Activated naive CD8-positive, alpha-beta T cell treated with anti-CD3 and anti-CD28 coated beads, Interleukin-2, amount 10 ng/mL, durations not matched to agents 7 days and 5 days (primary cell): ENCODE measurements around the gene DHRS4. TPM values are rescaled to one million over a fixed set of nuclear protein-coding genes. Genes with fewer than 3 reads are reported as not detected.
"Not testable (repeated sequence)": the region's sequence is repeated elsewhere in the genome, so short reads cannot be mapped to it uniquely, and the experiment has no call there.

ENCODE experiments used
- ATAC-seq: fragments of 150-1000 bp; cut with Tn5 transposase; one replicate; pipeline ENCODE4 v1.10.0; 2021; ENCODE audit warnings: low read depth, moderate library complexity
- POLR2A ChIA-PET: fragments of 350-600 bp; sonication (Branson Sonifier 250); formaldehyde crosslinking; loops from one replicate; lab custom pipeline; 2021; ENCODE audit warnings: antibody characterized with exemption; lab: Charles Lee
- DNase-seq: peaks from one replicate; pipeline ENCODE4 v3.0.0; 2021
- H3K27ac Mint-ChIP-seq: one replicate; pipeline ENCODE4 v1.8.0; 2022; ENCODE audit warnings: mild to moderate bottlenecking, mixed read lengths
- H3K27me3 Mint-ChIP-seq: one replicate; pipeline ENCODE4 v1.8.0; 2022; ENCODE audit warnings: mild to moderate bottlenecking, moderate library complexity, mixed read lengths
- H3K36me3 Mint-ChIP-seq: one replicate; pipeline ENCODE4 v1.8.0; 2021; ENCODE audit warnings: mild to moderate bottlenecking, mixed read lengths
- H3K4me1 Mint-ChIP-seq: one replicate; pipeline ENCODE4 v1.8.0; 2021; ENCODE audit warnings: mixed read lengths
- H3K4me3 Mint-ChIP-seq: one replicate; pipeline ENCODE4 v1.8.0; 2022; ENCODE audit warnings: mild to moderate bottlenecking, moderate library complexity, mixed read lengths
- H3K9me3 Mint-ChIP-seq: one replicate; pipeline ENCODE4 v1.8.0; 2021; ENCODE audit warnings: mixed read lengths
- total RNA-seq, 2 experiments: library from RNA; stranded (reverse); gene quantifications; one replicate each; pipeline ENCODE4 v1.2.3, GENCODE V29; 2021

Gene DHRS4
- total RNA-seq, 2 experiments from 2014 or later = 17.1 to 20.0 TPM

DNA sequence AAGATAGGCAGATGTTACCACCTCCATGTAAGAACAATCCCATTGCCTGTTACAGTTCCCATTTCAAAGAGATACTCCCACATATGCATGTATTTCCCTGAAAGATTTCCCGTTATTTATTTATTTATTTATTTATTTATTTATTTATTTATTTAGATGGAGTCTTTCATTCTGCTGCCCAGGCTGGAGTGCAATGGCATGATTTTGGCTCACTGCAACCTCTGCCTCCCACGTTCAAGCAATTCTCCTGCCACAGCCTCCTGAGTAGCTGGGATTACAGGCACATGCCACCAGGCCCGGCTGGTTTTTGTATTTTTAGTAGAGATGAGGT, 2.5 kb upstream of the DHRS4 start:
- DNase-seq, H3K27me3 Mint-ChIP-seq, H3K9me3 Mint-ChIP-seq, H3K27ac Mint-ChIP-seq, POLR2A ChIA-PET, H3K4me3 Mint-ChIP-seq, ATAC-seq: not testable (repeated sequence)
- Mint-ChIP-seq H3K4me1 (peaks cover 11% of the 10 kb centered on the region), H3K36me3 (peaks cover 11% of the 10 kb centered on the region)

- Mint-ChIP-seq H3K27ac (no peak overlapping the region), H3K36me3 (peaks cover 13% of the 10 kb centered on the region), H3K27me3 (no peaks in the 10 kb centered on the region), H3K4me1 (peaks cover 11% of the 10 kb centered on the region), H3K4me3 (no peak overlapping the region), H3K9me3 (peaks cover 3% of the 10 kb centered on the region)
- ATAC-seq (no peak), DNase-seq (no peak)
- POLR2A ChIA-PET = no interaction called here
Measured at GRCh38 chr14:23951590-23952201, 1.9 kb upstream of the DHRS4 start.

DNA sequence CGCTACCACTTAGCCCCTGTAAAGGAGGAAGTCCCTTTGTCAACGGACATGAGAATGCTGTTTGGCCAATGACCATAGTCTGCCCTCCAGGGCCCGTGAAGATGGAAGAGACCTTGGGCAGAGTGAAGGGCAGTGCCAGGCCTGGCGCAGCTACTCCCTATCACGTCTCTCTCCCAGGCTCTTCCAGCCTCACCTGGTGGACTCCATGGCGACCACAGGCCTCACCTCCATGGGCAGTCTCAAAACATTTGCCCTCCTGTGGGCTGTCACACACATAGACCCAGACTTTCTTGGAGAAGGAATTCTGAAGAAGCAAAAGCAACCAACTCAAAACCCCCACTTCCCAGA, 480 bp upstream of the DHRS4 start:
- Mint-ChIP-seq H3K36me3 (peaks cover 11% of the 10 kb centered on the region), H3K27ac (peak overlapping the region; percentile 86), H3K4me1 (peaks cover 11% of the 10 kb centered on the region), H3K4me3 (peak overlapping the region; percentile 95)
- POLR2A ChIA-PET = interaction anchor here (1.2 to 1.5 kb wide), 2 partner anchors 246 to 364 kb away, joined by 3 read pairs; no protein-coding TSS in a partner anchor
- ATAC-seq, H3K9me3 Mint-ChIP-seq, H3K27me3 Mint-ChIP-seq, DNase-seq: not testable (repeated sequence)

GRCh38 chr14:23954279-23954614, 677 bp downstream of the DHRS4 start:
- ATAC-seq, H3K9me3 Mint-ChIP-seq, DNase-seq, H3K27me3 Mint-ChIP-seq, POLR2A ChIA-PET, H3K36me3 Mint-ChIP-seq: not testable (repeated sequence)
- Mint-ChIP-seq H3K27ac (peak overlapping the region; percentile 86), H3K4me1 (peaks cover 11% of the 10 kb centered on the region), H3K4me3 (peak overlapping the region; percentile 95)

GRCh38 chr14:23954965-23955364, 1.4 kb downstream of the DHRS4 start:
- H3K4me3 Mint-ChIP-seq, H3K9me3 Mint-ChIP-seq, POLR2A ChIA-PET, DNase-seq, H3K27ac Mint-ChIP-seq, H3K36me3 Mint-ChIP-seq, ATAC-seq, H3K27me3 Mint-ChIP-seq: not testable (repeated sequence)
- peaks cover 11% of the 10 kb centered on the region for H3K4me1 Mint-ChIP-seq

DNA sequence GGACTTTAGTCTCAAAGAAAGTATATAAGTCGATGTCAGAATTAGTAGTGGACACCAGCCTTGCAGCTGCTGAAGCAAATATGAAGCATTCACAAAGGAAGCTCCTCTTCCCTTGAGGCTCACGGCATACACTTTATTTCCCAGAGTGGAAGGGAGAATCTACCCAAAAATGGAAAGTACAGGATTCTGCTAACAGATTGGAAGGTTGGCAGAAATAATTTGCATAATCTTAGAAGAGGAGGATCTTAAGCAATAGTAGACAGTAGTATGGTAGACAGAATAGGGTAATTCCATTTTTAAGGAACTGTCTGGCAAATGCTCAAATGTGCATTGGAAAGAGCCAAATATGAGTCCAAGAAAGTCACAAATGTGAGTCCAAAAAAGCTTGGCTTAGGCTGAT, 2.2 kb downstream of the DHRS4 start:
- not testable (repeated sequence) for ATAC-seq, H3K4me3 Mint-ChIP-seq, H3K9me3 Mint-ChIP-seq, H3K36me3 Mint-ChIP-seq, H3K27ac Mint-ChIP-seq, H3K27me3 Mint-ChIP-seq, DNase-seq
- H3K4me1 Mint-ChIP-seq = peaks cover 11% of the 10 kb centered on the region
- POLR2A ChIA-PET = interaction anchor here (0.5 kb wide), 1 partner anchor 108 kb away, joined by 4 read pairs; no protein-coding TSS in a partner anchor

DNA sequence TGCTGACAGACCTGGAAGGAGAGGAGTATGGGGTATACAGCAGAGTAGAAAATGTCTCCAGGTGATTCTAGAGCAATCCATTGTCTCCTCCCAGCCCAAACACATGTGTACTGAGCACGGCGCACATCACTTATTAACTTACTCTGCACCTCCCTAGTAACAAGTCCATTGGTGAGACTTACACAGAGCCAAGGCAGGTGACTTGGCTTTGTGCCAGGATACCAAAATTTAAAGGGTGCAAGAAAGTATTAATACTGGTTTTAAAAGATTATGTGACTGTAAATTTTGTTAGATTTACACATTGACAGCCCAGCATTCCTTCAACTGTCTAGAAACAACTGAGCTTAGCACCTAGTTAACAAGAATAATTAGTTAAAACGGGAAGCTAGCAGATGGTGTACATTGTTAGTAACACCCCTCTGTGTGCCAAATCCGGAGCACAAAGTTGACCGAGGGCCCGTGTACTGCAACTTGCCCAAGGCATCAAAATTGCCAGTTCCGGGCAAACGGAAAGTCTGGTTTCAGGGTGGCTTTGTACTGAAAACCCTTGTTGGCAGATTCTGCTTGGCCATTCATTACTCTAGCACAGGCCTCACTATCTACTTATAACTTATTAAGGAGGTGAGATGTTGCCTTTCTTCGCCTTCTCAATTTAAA, 4.5 kb downstream of the DHRS4 start:
- H3K4me3 Mint-ChIP-seq, H3K9me3 Mint-ChIP-seq, H3K27ac Mint-ChIP-seq, H3K27me3 Mint-ChIP-seq, ATAC-seq, DNase-seq, H3K4me1 Mint-ChIP-seq, H3K36me3 Mint-ChIP-seq, POLR2A ChIA-PET: not testable (repeated sequence)

DNA sequence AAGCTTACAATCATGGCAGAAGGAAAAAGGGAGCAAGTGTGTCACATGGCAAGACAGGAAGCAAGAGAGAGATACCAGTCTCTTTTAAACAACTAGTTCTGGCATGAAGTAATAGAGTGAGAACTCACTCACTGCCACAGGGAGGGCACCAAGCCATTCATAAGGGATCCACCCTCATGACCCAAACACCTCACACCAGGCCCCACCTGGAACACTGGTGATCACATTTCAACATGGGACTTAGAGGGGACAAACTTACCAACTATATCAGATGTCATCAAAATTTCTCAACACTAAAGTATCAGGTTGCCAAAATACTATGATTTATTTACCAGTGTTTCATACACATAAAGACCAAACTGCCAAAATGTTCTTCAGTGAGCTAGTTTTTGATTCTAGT, 7.3 kb downstream of the DHRS4 start:
- H3K4me1 Mint-ChIP-seq, H3K9me3 Mint-ChIP-seq, POLR2A ChIA-PET, ATAC-seq, H3K4me3 Mint-ChIP-seq, H3K27me3 Mint-ChIP-seq, H3K36me3 Mint-ChIP-seq, H3K27ac Mint-ChIP-seq, DNase-seq: not testable (repeated sequence)

DNA sequence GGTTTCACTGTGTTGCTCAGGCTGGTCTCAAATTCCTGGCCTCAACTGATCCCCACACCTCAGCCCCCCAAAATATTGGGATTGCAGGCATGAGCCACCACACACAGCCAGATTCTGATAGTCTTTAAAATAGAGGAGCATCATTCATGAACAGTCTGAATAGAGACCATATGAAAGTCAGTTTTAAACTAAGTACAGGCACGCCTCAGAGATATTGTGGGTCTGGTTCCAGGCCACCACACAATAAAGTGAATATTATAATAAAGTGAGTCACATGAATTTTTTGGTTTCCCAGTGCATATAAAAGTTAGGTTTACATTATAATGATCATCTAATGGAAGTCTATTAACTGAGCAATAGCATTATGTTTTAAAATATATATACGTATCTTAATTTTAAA, 8.1 kb downstream of the DHRS4 start:
- H3K9me3 Mint-ChIP-seq, H3K27ac Mint-ChIP-seq, H3K27me3 Mint-ChIP-seq, POLR2A ChIA-PET, H3K4me1 Mint-ChIP-seq, H3K4me3 Mint-ChIP-seq, ATAC-seq, DNase-seq, H3K36me3 Mint-ChIP-seq: not testable (repeated sequence)

DNA sequence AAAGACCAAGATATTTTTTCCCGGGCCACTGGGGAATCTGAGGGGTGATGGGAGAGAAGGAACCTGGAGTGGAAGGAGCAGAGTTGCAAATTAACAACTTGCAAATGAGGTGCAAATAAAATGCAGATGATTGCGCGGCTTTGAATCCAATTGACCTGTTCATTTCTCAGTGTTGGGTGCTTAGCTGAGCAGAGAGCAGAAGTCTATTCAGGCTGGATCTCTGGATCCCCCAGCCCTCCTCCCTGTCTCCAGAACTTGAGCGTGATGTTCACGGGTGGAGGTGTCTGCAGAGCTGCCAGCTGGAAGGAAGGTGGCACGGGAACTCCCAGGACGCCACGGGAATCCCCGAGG, 15.5 kb downstream of the DHRS4 start:
- H3K4me3 Mint-ChIP-seq, DNase-seq, H3K9me3 Mint-ChIP-seq, H3K27me3 Mint-ChIP-seq, ATAC-seq, H3K36me3 Mint-ChIP-seq, POLR2A ChIA-PET, H3K4me1 Mint-ChIP-seq, H3K27ac Mint-ChIP-seq: not testable (repeated sequence)

DNA sequence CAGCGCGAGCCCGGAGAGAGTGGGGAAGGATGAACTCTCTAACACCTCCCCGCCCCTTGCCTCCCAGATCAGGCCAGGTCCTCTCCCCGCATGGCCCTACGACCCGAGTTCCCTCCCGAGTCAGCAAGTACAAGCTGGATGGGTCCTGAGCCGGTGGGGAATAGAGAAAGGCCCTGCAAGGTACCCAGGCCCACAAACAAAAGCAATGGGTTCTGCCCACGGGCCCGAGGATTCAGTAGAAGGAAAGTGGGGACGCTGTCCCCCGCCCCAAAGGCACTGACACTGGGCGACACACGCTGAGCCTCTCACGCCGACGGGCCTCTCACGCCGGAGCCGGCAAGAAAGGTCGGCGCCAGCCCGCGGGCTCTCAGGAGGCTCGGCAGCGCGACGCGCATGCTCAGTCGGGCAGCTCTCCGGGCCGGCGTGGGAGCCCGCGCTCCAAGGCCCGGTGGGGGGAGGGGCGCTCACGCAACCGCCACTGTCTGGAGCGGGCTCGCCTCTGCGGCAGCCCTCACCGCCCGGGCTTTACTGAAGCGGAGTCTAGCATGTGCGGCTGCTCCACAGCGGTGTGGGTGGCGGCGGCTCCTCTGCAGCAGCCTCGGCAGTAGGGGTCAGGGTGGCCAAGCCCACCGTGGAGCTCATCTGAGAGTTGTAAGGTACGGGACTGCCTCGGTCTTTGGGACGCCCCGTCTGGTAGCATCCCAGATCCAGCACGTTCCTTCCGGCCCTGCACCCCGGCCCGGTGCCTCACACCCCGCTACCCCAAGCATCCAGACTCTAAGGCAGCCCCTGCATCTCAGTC, 16.1 kb downstream of the DHRS4 start:
- ATAC-seq (peak; percentile 96), DNase-seq (peak; percentile 60)
- H3K27me3 Mint-ChIP-seq, H3K4me1 Mint-ChIP-seq, H3K9me3 Mint-ChIP-seq, H3K36me3 Mint-ChIP-seq, H3K4me3 Mint-ChIP-seq, H3K27ac Mint-ChIP-seq, POLR2A ChIA-PET: not testable (repeated sequence)

GRCh38 chr14:23970283-23970659, 16.7 kb downstream of the DHRS4 start:
- H3K9me3 Mint-ChIP-seq, POLR2A ChIA-PET, H3K4me3 Mint-ChIP-seq, H3K27ac Mint-ChIP-seq, H3K4me1 Mint-ChIP-seq, DNase-seq, H3K27me3 Mint-ChIP-seq: not testable (repeated sequence)
- ATAC-seq = peak; percentile 11
- peaks cover 11% of the 10 kb centered on the region for H3K36me3 Mint-ChIP-seq

DNA sequence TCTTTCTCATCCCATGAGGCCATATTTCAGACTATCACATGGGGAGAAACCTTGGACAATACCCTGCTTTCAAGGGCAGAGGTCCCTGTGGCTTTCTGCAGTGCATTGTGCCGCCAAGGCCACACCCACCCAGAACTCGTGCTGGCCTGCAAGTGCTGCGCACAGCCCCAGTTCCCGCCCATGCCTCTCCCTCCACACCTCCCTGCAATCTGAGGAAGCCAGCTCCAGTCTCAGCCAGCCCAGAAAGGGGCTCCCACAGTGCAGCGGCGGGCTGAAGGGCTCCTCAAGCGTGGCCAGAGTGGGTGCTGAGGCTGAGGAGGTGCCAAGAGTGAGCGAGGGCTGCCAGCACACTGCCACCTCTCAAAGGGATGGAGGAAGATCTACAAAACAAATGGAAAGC, 19.6 kb downstream of the DHRS4 start:
- H3K4me3 Mint-ChIP-seq, POLR2A ChIA-PET: not testable (repeated sequence)

GRCh38 chr14:23974041-23974440, 20.5 kb downstream of the DHRS4 start:
- H3K4me3 Mint-ChIP-seq, H3K27me3 Mint-ChIP-seq, ATAC-seq, H3K9me3 Mint-ChIP-seq, DNase-seq, H3K4me1 Mint-ChIP-seq, POLR2A ChIA-PET, H3K27ac Mint-ChIP-seq: not testable (repeated sequence)
- H3K36me3 Mint-ChIP-seq = peaks cover 17% of the 10 kb centered on the region

More for the DNA sequence above, 19.6 kb downstream of the DHRS4 start:
- ATAC-seq, H3K4me1 Mint-ChIP-seq, H3K27ac Mint-ChIP-seq, H3K27me3 Mint-ChIP-seq, DNase-seq, H3K9me3 Mint-ChIP-seq: not testable (repeated sequence)
- peaks cover 17% of the 10 kb centered on the region for H3K36me3 Mint-ChIP-seq
